ENCODE results near the gene LOC101059915.
"Not testable (repeated sequence)": the region's sequence is repeated elsewhere in the genome, so short reads cannot be mapped to it uniquely, and the experiment has no call there.

Gene LOC101059915

GRCh38 chrX:71676068-71676795 is 8.9 kb downstream of the LOC101059915 start:
- not testable (repeated sequence) for DNase-seq

- DNase-seq = not testable (repeated sequence)
These were observed 9.8 kb downstream of the LOC101059915 start for GRCh38 chrX:71677195-71677594.

- no peak for DNase-seq
These were observed 12.3 kb downstream of the LOC101059915 start for GRCh38 chrX:71679575-71680207.

- not testable (repeated sequence) for DNase-seq
These were observed 29.5 kb downstream of the LOC101059915 start for GRCh38 chrX:71696641-71697465.

GRCh38 chrX:71697466-71698298 is 30.3 kb downstream of the LOC101059915 start:
- DNase-seq = not testable (repeated sequence)

GRCh38 chrX:71698299-71699022 is 31.1 kb downstream of the LOC101059915 start:
- DNase-seq = not testable (repeated sequence)

GRCh38 chrX:71699023-71699344 is 31.6 kb downstream of the LOC101059915 start:
- not testable (repeated sequence) for DNase-seq

- DNase-seq = not testable (repeated sequence)
These were observed 35.5 kb downstream of the LOC101059915 start for GRCh38 chrX:71702853-71703252.

- not testable (repeated sequence) for DNase-seq
These were observed 46.7 kb downstream of the LOC101059915 start for GRCh38 chrX:71714064-71714463.

- not testable (repeated sequence) for DNase-seq
These were observed 48.2 kb downstream of the LOC101059915 start for GRCh38 chrX:71715551-71715950.

GRCh38 chrX:71716323-71716722 is 49.0 kb downstream of the LOC101059915 start:
- not testable (repeated sequence) for DNase-seq

- DNase-seq = not testable (repeated sequence)
These were observed 50.8 kb downstream of the LOC101059915 start, which contains the start of gene CXorf49 for GRCh38 chrX:71718185-71718584. Gene CXorf49 (minus strand): TSS chrX:71718285. CDS start chrX:71718151, 134 bp downstream.

- not testable (repeated sequence) for DNase-seq
These were observed 51.8 kb downstream of the LOC101059915 start for GRCh38 chrX:71719195-71719594.

- not testable (repeated sequence) for DNase-seq
These were observed 53.0 kb downstream of the LOC101059915 start for GRCh38 chrX:71720289-71720886.

All from SHP77 treated with DMSO at 0.1 percent for 48 hours (cell line).